GM19240 (cell line): ENCODE data around the gene DUSP8.
A peak's percentile ranks its signal among the peaks of the same experiment; 100 is the strongest.
"Not testable (repeated sequence)": the region's sequence is repeated elsewhere in the genome, so short reads cannot be mapped to it uniquely, and the experiment has no call there.

Experiments
- DNase-seq: peaks from one replicate; pipeline ENCODE4 v3.0.0; 2011; ENCODE audit warnings: low spot score; ENCODE audit not compliant: insufficient read length

Gene DUSP8

GRCh38 chr11:1572197-1573076 is at the start of gene DUSP8:
TSS of gene DUSP8 (minus strand) at chr11:1572271. CDS start at chr11:1565826, 6,445 bp downstream.
- peak; percentile 78 for DNase-seq

- no peak for DNase-seq
These were observed 47.4 kb upstream of the DUSP8 start for GRCh38 chr11:1619449-1619848.

- no peak for DNase-seq
These were observed 46.2 kb upstream of the DUSP8 start for GRCh38 chr11:1618231-1618630.

- no peak for DNase-seq
These were observed 36.3 kb upstream of the DUSP8 start, which contains the start of gene KRTAP5-3 for GRCh38 chr11:1608363-1608762. TSS of gene KRTAP5-3 (minus strand) at chr11:1608463. CDS start at chr11:1608385, 78 bp downstream.

- not testable (repeated sequence) for DNase-seq
These were observed 35.8 kb upstream of the DUSP8 start for GRCh38 chr11:1607901-1608300.

GRCh38 chr11:1607156-1607845 is 35.2 kb upstream of the DUSP8 start:
- not testable (repeated sequence) for DNase-seq

- DNase-seq = peak; percentile 63
These were observed 33.9 kb upstream of the DUSP8 start for GRCh38 chr11:1605923-1606322.

- DNase-seq = no peak
These were observed 32.6 kb upstream of the DUSP8 start for GRCh38 chr11:1604711-1605110.

- no peak for DNase-seq
These were observed 32.1 kb upstream of the DUSP8 start for GRCh38 chr11:1604181-1604580.

GRCh38 chr11:1603629-1604028 is 31.6 kb upstream of the DUSP8 start:
- DNase-seq = no peak

GRCh38 chr11:1601663-1602062 is 29.6 kb upstream of the DUSP8 start:
- DNase-seq = not testable (repeated sequence)

GRCh38 chr11:1600626-1601025 is 28.6 kb upstream of the DUSP8 start:
- no peak for DNase-seq

GRCh38 chr11:1598816-1599215 is 26.7 kb upstream of the DUSP8 start:
- no peak for DNase-seq

GRCh38 chr11:1598406-1598805 is 26.3 kb upstream of the DUSP8 start:
- not testable (repeated sequence) for DNase-seq

- no peak for DNase-seq
These were observed 25.9 kb upstream of the DUSP8 start, which contains the start of gene KRTAP5-2 for GRCh38 chr11:1597994-1598380. TSS of gene KRTAP5-2 (minus strand) at chr11:1598294. CDS start at chr11:1598250, 44 bp downstream.

- no peak for DNase-seq
These were observed 25.4 kb upstream of the DUSP8 start for GRCh38 chr11:1597331-1597993.

GRCh38 chr11:1596576-1597121 is 24.6 kb upstream of the DUSP8 start:
- DNase-seq = not testable (repeated sequence)

GRCh38 chr11:1595994-1596575 is 24.0 kb upstream of the DUSP8 start:
- DNase-seq = not testable (repeated sequence)

GRCh38 chr11:1592628-1593027 is 20.6 kb upstream of the DUSP8 start:
- DNase-seq = no peak

GRCh38 chr11:1589996-1590395 is 17.9 kb upstream of the DUSP8 start:
- no peak for DNase-seq
